ENCODE results near the gene LAMP2.

DNA sequence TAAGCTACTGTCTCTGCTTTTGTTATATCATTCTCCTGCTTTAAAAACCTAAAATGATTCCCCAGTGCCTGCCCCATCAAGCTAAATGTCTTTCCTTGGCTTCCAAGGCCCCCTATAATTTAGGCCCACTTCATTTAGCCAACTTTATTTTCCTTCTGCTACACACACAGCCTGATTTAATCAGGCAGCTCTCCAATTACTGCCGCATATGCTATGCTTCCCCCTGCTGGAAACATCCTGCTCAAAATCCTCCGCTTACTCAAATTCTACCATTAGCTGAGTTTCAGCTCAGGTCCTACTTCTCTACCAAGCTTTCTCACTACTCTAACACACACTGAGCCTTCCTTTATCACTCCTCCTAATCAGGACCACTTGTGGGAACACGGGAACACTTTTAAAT is 17.0 kb downstream of the LAMP2 start:
- TF ChIP-seq, protein P1, sequence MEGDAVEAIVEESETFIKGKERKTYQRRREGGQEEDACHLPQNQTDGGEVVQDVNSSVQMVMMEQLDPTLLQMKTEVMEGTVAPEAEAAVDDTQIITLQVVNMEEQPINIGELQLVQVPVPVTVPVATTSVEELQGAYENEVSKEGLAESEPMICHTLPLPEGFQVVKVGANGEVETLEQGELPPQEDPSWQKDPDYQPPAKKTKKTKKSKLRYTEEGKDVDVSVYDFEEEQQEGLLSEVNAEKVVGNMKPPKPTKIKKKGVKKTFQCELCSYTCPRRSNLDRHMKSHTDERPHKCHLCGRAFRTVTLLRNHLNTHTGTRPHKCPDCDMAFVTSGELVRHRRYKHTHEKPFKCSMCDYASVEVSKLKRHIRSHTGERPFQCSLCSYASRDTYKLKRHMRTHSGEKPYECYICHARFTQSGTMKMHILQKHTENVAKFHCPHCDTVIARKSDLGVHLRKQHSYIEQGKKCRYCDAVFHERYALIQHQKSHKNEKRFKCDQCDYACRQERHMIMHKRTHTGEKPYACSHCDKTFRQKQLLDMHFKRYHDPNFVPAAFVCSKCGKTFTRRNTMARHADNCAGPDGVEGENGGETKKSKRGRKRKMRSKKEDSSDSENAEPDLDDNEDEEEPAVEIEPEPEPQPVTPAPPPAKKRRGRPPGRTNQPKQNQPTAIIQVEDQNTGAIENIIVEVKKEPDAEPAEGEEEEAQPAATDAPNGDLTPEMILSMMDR (IDR thresholded peaks at IDR 0.05): peak in 2 of 4 experiments; percentile 25 to 46
- TF ChIP-seq POLR2A (IDR thresholded peaks at IDR 0.05): no peak
- TF ChIP-seq EP300 (IDR thresholded peaks at IDR 0.05): no peak
- TF ChIP-seq POLR2AphosphoS5 (IDR thresholded peaks at IDR 0.05): no peak
